Mucosa of gallbladder (tissue), 1 donor: ENCODE results near the gene CSAG3. TPM values are rescaled to one million over a fixed set of nuclear protein-coding genes. Genes with fewer than 3 reads are reported as not detected.
"Not testable (repeated sequence)": the region's sequence is repeated elsewhere in the genome, so short reads cannot be mapped to it uniquely, and the experiment has no call there.

ENCODE experiments used
- DNase-seq: peaks from one replicate; pipeline ENCODE4 v3.0.0-alpha.2; 2020; ENCODE audit warnings: low spot score
- total RNA-seq: library from RNA; stranded (reverse); gene quantifications from one replicate; pipeline ENCODE4 v1.2.1, GENCODE V29; 2021
- donor health status: DM: no; HTN: no; CAD: no.

The CSAG3 gene
- not detected for total RNA-seq

- DNase-seq, result not testable (repeated sequence)
Measured at GRCh38 chrX:152758918-152759317, at the start of gene CSAG3. CSAG3 (plus strand) TSS chrX:152759218.

- DNase-seq, result not testable (repeated sequence)
Measured at GRCh38 chrX:152713195-152713594, 45.8 kb upstream of the CSAG3 start.

- not testable (repeated sequence) for DNase-seq
Measured at GRCh38 chrX:152713815-152714787, 44.9 kb upstream of the CSAG3 start, which contains the start of gene MAGEA2B. MAGEA2B (plus strand) TSS chrX:152714628; CDS start chrX:152717107, 2,479 bp downstream.

GRCh38 chrX:152725409-152725808 lies 33.6 kb upstream of the CSAG3 start:
- no peak for DNase-seq

- DNase-seq, result no peak
Measured at GRCh38 chrX:152733261-152733975, 25.6 kb upstream of the CSAG3 start, which contains the start of the genes CSAG1 and MAGEA12. CSAG1 (minus strand) TSS chrX:152733721; CDS start chrX:152732460, 1,261 bp downstream. MAGEA12 (plus strand) TSS chrX:152733757; CDS start chrX:152736162, 2,405 bp downstream.

- DNase-seq, result not testable (repeated sequence)
Measured at GRCh38 chrX:152734143-152734858, 24.7 kb upstream of the CSAG3 start.

GRCh38 chrX:152735101-152735500 lies 23.9 kb upstream of the CSAG3 start:
- no peak for DNase-seq

GRCh38 chrX:152735860-152736511 lies 23.0 kb upstream of the CSAG3 start:
- no peak for DNase-seq

GRCh38 chrX:152736528-152736927 lies 22.5 kb upstream of the CSAG3 start:
- not testable (repeated sequence) for DNase-seq

- DNase-seq, result no peak
Measured at GRCh38 chrX:152738560-152738959, 20.5 kb upstream of the CSAG3 start.

- DNase-seq, result not testable (repeated sequence)
Measured at GRCh38 chrX:152753686-152754650, 5.0 kb upstream of the CSAG3 start, which contains the start of gene MAGEA2. MAGEA2 (minus strand) TSS chrX:152753842; CDS start chrX:152751363, 2,479 bp downstream.

- not testable (repeated sequence) for DNase-seq
Measured at GRCh38 chrX:152754871-152755270, 4.1 kb upstream of the CSAG3 start.

GRCh38 chrX:152759544-152759943 lies 526 bp downstream of the CSAG3 start:
- DNase-seq, result not testable (repeated sequence)

- DNase-seq, result not testable (repeated sequence)
Measured at GRCh38 chrX:152761582-152761981, 2.6 kb downstream of the CSAG3 start.

- not testable (repeated sequence) for DNase-seq
Measured at GRCh38 chrX:152766562-152766961, 7.5 kb downstream of the CSAG3 start.

- not testable (repeated sequence) for DNase-seq
Measured at GRCh38 chrX:152769549-152770289, 10.7 kb downstream of the CSAG3 start, which contains the start of gene MAGEA6. MAGEA6 (minus strand) TSS chrX:152769689; CDS start chrX:152767650, 2,039 bp downstream.

- DNase-seq, result not testable (repeated sequence)
Measured at GRCh38 chrX:152787062-152787461, 28.0 kb downstream of the CSAG3 start.

- no peak for DNase-seq
Measured at GRCh38 chrX:152798945-152799344, 39.9 kb downstream of the CSAG3 start.

- no peak for DNase-seq
Measured at GRCh38 chrX:152806035-152806434, 47.0 kb downstream of the CSAG3 start.
